H9 (cell line): Measurements from ENCODE around the gene UBXN10. TPM values are rescaled to one million over a fixed set of nuclear protein-coding genes. Genes with fewer than 3 reads are reported as not detected.

Experiments
- DNase-seq: peaks from one replicate; pipeline ENCODE4 v3.0.0-alpha.2; 2017
- H2AFZ ChIP-seq: one replicate; pipeline ENCODE4 v1.6.1; 2013; ENCODE audit warnings: mild to moderate bottlenecking, low read length, control low read depth, moderate library complexity
- H2AK5ac ChIP-seq: 2 replicates; pipeline ENCODE4 v1.6.1; 2013; ENCODE audit warnings: low read length, control low read depth, mixed read lengths; ENCODE audit not compliant: insufficient read length
- H2BK120ac ChIP-seq: one replicate; pipeline ENCODE4 v1.6.1; 2013; ENCODE audit warnings: low read depth, mild to moderate bottlenecking, low read length, control low read depth, inconsistent platforms; ENCODE audit not compliant: poor library complexity, severe bottlenecking
- H2BK12ac ChIP-seq: 2 replicates; pipeline ENCODE4 v1.6.1; 2013; ENCODE audit warnings: low read length, control low read depth, mixed read lengths, low read depth; ENCODE audit not compliant: insufficient read length
- H2BK15ac ChIP-seq: 2 replicates; pipeline ENCODE4 v1.6.1; 2013; ENCODE audit warnings: low read depth, low read length, control low read depth
- H2BK20ac ChIP-seq: one replicate; pipeline ENCODE4 v1.6.1; 2013; ENCODE audit warnings: low read depth, mild to moderate bottlenecking, low read length, control low read depth, inconsistent platforms; ENCODE audit not compliant: poor library complexity, severe bottlenecking
- H2BK5ac ChIP-seq: 2 replicates; pipeline ENCODE4 v1.6.1; 2013; ENCODE audit warnings: low read length, control low read depth, mixed read lengths; ENCODE audit not compliant: insufficient read length
- H3K14ac ChIP-seq: 2 replicates; pipeline ENCODE4 v1.6.1; 2013; ENCODE audit warnings: low read length, control low read depth; ENCODE audit not compliant: insufficient read depth
- H3K18ac ChIP-seq: 2 replicates; pipeline ENCODE4 v1.6.1; 2013; ENCODE audit warnings: low read depth, mild to moderate bottlenecking, mixed read lengths, low read length, control low read depth; ENCODE audit not compliant: insufficient read length
- H3K23ac ChIP-seq: 2 replicates; pipeline ENCODE4 v1.6.1; 2013; ENCODE audit warnings: low read length, control low read depth, mixed read lengths, low read depth; ENCODE audit not compliant: insufficient read length
- H3K23me2 ChIP-seq: 2 replicates; pipeline ENCODE4 v1.6.1; 2013; ENCODE audit warnings: low read depth, mild to moderate bottlenecking, mixed read lengths, low read length, control low read depth; ENCODE audit not compliant: insufficient read length, poor library complexity, severe bottlenecking
- H3K27ac ChIP-seq: 2 replicates; pipeline ENCODE4 v1.5.1; 2013; ENCODE audit warnings: low read length, control low read depth, mixed read lengths, low read depth; ENCODE audit not compliant: insufficient read length
- H3K27me3 ChIP-seq: 2 replicates; pipeline ENCODE4 v1.6.1; 2013; ENCODE audit warnings: low read length, control low read depth, inconsistent platforms; ENCODE audit not compliant: insufficient read depth
- H3K4ac ChIP-seq: 2 replicates; pipeline ENCODE4 v1.6.1; 2013; ENCODE audit warnings: low read depth, mild to moderate bottlenecking, control low read depth, inconsistent platforms, low read length, moderate library complexity
- H3K4me1 ChIP-seq: 2 replicates; pipeline ENCODE4 v1.6.1; 2013; ENCODE audit warnings: low read length, control low read depth, inconsistent platforms; ENCODE audit not compliant: insufficient read depth
- H3K4me2 ChIP-seq: 2 replicates; pipeline ENCODE4 v1.6.1; 2013; ENCODE audit warnings: low read length, control low read depth, mixed read lengths; ENCODE audit not compliant: insufficient read length, insufficient read depth
- H3K56ac ChIP-seq: 2 replicates; pipeline ENCODE4 v1.6.1; 2013; ENCODE audit warnings: low read depth, mild to moderate bottlenecking, mixed read lengths, low read length, control low read depth; ENCODE audit not compliant: insufficient read length
- H3K79me1 ChIP-seq: 2 replicates; pipeline ENCODE4 v1.6.1; 2013; ENCODE audit warnings: low read depth, mild to moderate bottlenecking, moderate library complexity, low read length, control low read depth, inconsistent platforms; ENCODE audit not compliant: insufficient read depth, poor library complexity, severe bottlenecking
- H3K79me2 ChIP-seq: 2 replicates; pipeline ENCODE4 v1.6.1; 2013; ENCODE audit warnings: low read length, control low read depth, inconsistent platforms; ENCODE audit not compliant: insufficient read depth
- H3K9ac ChIP-seq: 2 replicates; pipeline ENCODE4 v1.6.1; 2013; ENCODE audit warnings: low read length, control low read depth, mixed read lengths; ENCODE audit not compliant: insufficient read length; ENCODE audit errors: extremely low read depth
- H3K9me3 ChIP-seq: one replicate; pipeline ENCODE4 v1.6.1; 2013; ENCODE audit warnings: low read depth, low read length, inconsistent platforms; ENCODE audit not compliant: control insufficient read depth
- H3T11ph ChIP-seq: one replicate; pipeline ENCODE4 v1.6.1; 2013; ENCODE audit warnings: mild to moderate bottlenecking, low read length, control low read depth, inconsistent platforms
- H4K20me1 ChIP-seq: one replicate; pipeline ENCODE4 v1.6.1; 2013; ENCODE audit not compliant: control insufficient read depth, insufficient read length, insufficient read depth
- H4K5ac ChIP-seq: 2 replicates; pipeline ENCODE4 v1.6.1; 2013; ENCODE audit warnings: low read depth, mild to moderate bottlenecking, mixed read lengths, low read length, control low read depth; ENCODE audit not compliant: insufficient read length
- H4K8ac ChIP-seq: replicated peaks from 2 replicates; pipeline ENCODE4 v1.6.1; 2013; ENCODE audit warnings: low read length, control low read depth, mixed read lengths, low read depth; ENCODE audit not compliant: insufficient read length
- H4K91ac ChIP-seq: 2 replicates; pipeline ENCODE4 v1.6.1; 2013; ENCODE audit warnings: low read depth, mild to moderate bottlenecking, moderate library complexity, mixed read lengths, low read length, control low read depth; ENCODE audit not compliant: insufficient read length
- H3K27ac Mint-ChIP-seq, 3 experiments: 2 replicates in 2 of 3; 3 replicates in 1 of 3; pipeline ENCODE4 v1.8.0; 2020 to 2021; ENCODE audit warnings: mixed read lengths in 3 of 3, mild to moderate bottlenecking in 1 of 3, moderate library complexity in 1 of 3
- H3K27me3 Mint-ChIP-seq: 2 replicates; pipeline ENCODE4 v1.8.0; 2021; ENCODE audit warnings: low read depth, mild to moderate bottlenecking, moderate library complexity, mixed read lengths
- H3K36me3 Mint-ChIP-seq, 3 experiments: 2 replicates in 2 of 3; 3 replicates in 1 of 3; pipeline ENCODE4 v1.8.0; 2020 to 2021; ENCODE audit warnings: low read depth in 3 of 3, mixed read lengths in 3 of 3; ENCODE audit not compliant: insufficient read depth in 1 of 3
- H3K4me1 Mint-ChIP-seq, 2 experiments: 2 replicates each; pipeline ENCODE4 v1.8.0; 2020; ENCODE audit warnings: mixed read lengths in 2 of 2
- H3K4me3 Mint-ChIP-seq, 2 experiments: 2 replicates in 1 of 2; 3 replicates in 1 of 2; pipeline ENCODE4 v1.8.0; 2020 to 2021; ENCODE audit warnings: mild to moderate bottlenecking in 2 of 2, mixed read lengths in 2 of 2, moderate library complexity in 1 of 2
- H3K9me3 Mint-ChIP-seq, 2 experiments: 2 replicates in 1 of 2; 3 replicates in 1 of 2; pipeline ENCODE4 v1.8.0; 2020; ENCODE audit warnings: mild to moderate bottlenecking in 2 of 2, mixed read lengths in 2 of 2, moderate library complexity in 1 of 2
- CTCF ChIP-seq: fragments of 200-600 bp; sonication (generic); conservative IDR thresholded peaks from 3 replicates; pipeline ENCODE4 v1.8.0; 2021; ENCODE audit warnings: antibody characterized with exemption, mild to moderate bottlenecking
- WGBS: extraction: QIAGEN DNeasy Blood & Tissue Kit; methylation state at CpG from one replicate; pipeline ENCODE4 v1.1.7; 2013; ENCODE audit warnings: missing lambda C conversion rate, low lambda C conversion rate, mixed read lengths; ENCODE audit not compliant: insufficient read length; ENCODE audit errors: extremely low coverage; 5-methylcytosine and 5-hydroxymethylcytosine counted together
- total RNA-seq: library from RNA; stranded (reverse); gene quantifications from 2 replicates; pipeline ENCODE4 v1.2.1, GENCODE V29; 2021

UBXN10 gene
- total RNA-seq, 1 experiment from 2014 or later = 0.59 TPM

DNA sequence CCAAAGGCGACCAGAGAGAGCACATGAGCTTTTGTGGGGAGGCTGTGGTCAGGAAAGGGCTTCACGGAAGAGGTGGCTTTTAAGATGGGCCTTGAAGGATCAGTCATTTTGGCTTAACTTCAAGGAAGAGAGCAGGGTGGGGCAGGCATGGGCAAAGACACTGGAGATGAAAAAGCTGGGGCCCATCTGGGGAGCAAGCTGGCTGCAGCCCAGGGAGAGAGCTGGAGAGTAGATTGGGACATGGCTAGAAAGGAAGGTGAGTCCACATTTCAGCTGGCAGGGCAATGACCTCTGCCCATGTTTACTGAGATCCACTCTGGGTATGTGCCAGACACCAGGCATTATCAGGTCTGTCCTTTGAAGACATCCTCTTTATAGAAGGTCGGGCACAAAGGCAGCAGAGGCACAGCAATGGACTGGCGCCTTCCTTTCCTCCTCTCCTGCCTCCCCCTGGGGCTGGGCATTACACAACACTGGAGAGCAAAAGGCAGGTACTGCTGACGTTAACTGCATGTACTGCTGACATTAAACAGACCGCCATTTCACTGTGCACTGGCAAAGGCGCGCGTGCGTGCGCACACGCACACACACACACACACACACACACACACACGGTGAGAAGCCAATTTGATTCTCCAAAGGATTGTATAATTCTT lies 2.2 kb upstream of the UBXN10 start:
- Histone ChIP-seq H2AK5ac (no peak overlapping the region), H4K91ac (no peak overlapping the region), H3K18ac (no peak overlapping the region), H3K4me1 (0 out of 2 replicates have a peak, but pooled peaks cover 3% of the 10 kb centered on the region), H3K4ac (no peak overlapping the region), H2BK12ac (no peak overlapping the region), H3K14ac (no peak overlapping the region), H4K20me1 (no peaks in the 10 kb centered on the region), H3K23ac (no peak overlapping the region), H3K79me2 (no peaks in the 10 kb centered on the region), H2BK5ac (no peak overlapping the region), H2BK20ac (no peak overlapping the region), H3K9me3 (no peaks in the 10 kb centered on the region), H2BK120ac (no peak overlapping the region), H3K79me1 (no peaks in the 10 kb centered on the region), H2AFZ (no peak overlapping the region), H4K5ac (no peak overlapping the region), H3K23me2 (peaks cover 6% of the 10 kb centered on the region), H3K4me2 (no peak overlapping the region), H3K27me3 (no peaks in the 10 kb centered on the region; the same call in 1 of the 2 replicates), H2BK15ac (no peak overlapping the region), H3K9ac (no peak overlapping the region), H3K27ac (no peak overlapping the region), H3K56ac (no peak overlapping the region), H3T11ph (no peak overlapping the region), H4K8ac (no peak overlapping the region)
- WGBS = no CpG with 5 or more reads among the region's 13 CpGs
- TF ChIP-seq CTCF = no peak
- Mint-ChIP-seq H3K27me3 (peaks cover 85% of the 10 kb centered on the region), H3K4me1 (peaks cover 16 to 21% of the 10 kb centered on the region in 2 experiments), H3K27ac (no peak overlapping the region), H3K36me3 (no peaks in the 10 kb centered on the region), H3K9me3 (peaks cover 3 to 8% of the 10 kb centered on the region in 2 experiments; a peak in 4 of 5 replicates), H3K4me3 (no peak overlapping the region)
- no peak for DNase-seq
